GM18951 (cell line): ENCODE data around the gene ABHD3.
"Not testable (repeated sequence)": the region's sequence is repeated elsewhere in the genome, so short reads cannot be mapped to it uniquely, and the experiment has no call there.

Source experiments
- POLR2A ChIP-seq: IDR thresholded peaks from 4 replicates; pipeline ENCODE4 v1.6.1; 2011; ENCODE audit warnings: mild to moderate bottlenecking; ENCODE audit not compliant: insufficient read length, insufficient read depth; ENCODE audit errors: extremely low read depth
- in situ Hi-C: fragments of 300-500 bp; cut with MboI; formaldehyde crosslinking; loops from one replicate; pipeline ENCODE4 v1.12.0; 2022; ENCODE audit warnings: low sequenced_read_pairs, mixed read lengths, inconsistent platforms; ENCODE audit not compliant: unreplicated experiment

Gene ABHD3

DNA sequence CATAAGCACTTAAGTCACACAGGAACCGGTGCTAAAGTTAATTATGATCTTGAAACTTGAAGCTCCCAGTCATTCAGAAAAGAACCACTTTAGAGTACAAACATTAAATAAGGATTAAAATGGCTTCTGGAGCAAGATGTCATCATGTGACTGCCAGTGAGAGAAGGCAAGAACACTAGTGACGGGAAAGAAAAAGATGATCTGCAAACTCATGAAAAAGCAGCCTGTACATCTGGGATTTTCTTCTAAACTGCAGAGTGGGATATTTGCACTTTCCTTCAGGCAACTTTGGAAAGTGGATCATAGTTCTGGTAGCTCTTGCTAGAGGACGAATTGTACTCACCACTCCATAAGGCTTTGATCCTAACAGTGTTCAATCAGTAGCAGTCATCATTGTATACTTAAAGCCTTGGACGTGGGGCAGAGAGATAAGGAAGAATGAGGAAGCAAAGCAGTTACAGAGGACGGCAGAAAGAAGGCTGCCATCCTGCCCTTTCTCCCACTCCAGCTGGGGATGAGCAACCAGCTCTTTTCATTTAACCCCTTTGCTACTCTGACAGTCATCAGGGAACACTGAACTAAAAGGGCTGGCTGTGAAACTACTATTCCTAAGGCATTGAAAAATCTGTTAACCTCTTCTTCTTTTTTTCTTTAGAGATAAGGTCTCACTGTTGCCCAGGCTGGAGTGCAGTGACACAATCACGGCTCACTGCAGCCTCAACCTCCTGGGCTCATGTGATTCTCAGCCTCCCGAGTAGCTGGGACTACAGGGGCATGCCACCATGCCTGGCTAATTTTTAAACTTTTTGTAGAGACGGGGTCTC is 18.1 kb downstream of the ABHD3 start:
- TF ChIP-seq POLR2A: no peak
- in situ Hi-C loops: no loop called here

DNA sequence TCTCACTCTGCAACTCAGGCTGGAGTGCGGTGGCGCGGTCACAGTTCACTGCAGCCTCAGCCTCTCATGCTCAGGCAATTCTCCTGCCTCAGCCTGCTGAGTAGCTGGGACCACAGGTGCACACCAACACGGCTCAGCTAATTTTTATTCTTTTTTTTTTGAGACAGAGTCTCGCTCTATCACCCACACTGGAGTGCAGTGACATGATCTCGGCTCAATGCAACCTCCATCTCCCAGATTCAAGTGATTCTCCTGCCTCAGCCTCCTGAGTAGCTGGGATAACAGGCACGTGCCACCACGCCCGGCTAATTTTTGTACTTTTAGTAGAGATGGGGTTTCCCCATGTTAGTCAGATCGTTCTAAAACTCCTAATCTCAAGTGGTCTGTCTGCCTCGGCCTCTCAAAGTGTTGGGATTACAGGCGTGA is 19.0 kb downstream of the ABHD3 start:
- in situ Hi-C loops: not testable (repeated sequence)

DNA sequence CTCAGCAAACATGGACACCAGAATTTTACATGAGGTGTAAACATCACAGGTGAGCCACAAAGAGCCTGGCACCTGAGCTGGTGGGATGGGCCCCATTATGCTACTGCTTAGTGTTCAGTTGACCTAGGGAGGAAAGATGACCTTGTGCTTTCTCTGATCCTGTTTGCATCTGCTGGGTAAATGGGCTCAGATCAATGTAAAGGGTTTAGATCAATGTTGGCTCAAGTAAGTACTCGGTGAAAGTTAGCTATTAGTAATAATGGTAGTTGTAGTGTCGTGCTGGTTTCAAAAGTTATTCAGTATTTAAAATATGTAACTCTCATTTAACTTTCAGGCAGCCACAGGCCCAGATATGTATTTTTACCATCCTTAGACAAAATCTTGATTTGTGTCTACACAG is 19.8 kb downstream of the ABHD3 start:
- in situ Hi-C loops: no loop called here
- TF ChIP-seq POLR2A: no peak

DNA sequence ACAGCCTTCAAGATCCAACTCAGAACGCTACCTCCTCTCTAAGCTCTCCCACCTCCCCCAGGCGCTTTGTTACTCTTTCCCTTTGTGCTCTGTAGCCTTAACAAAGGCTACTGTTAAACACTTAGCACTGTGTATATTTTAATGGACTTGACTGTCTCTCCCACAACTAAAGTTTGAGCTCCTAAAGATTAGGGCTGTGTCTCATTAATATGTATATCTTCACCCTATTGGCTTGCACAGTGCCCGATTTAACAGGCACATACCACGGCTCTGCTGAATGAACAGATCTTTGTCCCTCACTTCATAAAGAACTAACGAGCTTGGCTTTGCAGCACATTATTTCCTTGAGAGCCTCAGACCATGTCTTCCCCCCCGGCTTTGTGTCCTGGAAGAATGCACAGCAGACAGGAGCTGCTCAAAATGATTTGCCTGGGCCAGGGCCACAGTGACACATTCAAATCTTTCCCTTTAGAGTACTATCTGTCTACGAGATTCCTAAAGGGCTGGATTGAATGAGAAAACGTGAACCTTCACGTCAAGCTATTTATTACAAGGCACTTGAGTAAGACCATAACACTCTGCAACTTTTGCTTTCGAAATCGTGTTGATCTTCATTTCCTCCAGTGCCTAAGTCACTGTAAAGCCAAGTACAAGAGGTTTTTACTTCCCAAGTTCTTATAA is 22.1 kb downstream of the ABHD3 start:
- TF ChIP-seq POLR2A: no peak
- in situ Hi-C loops: no loop called here

DNA sequence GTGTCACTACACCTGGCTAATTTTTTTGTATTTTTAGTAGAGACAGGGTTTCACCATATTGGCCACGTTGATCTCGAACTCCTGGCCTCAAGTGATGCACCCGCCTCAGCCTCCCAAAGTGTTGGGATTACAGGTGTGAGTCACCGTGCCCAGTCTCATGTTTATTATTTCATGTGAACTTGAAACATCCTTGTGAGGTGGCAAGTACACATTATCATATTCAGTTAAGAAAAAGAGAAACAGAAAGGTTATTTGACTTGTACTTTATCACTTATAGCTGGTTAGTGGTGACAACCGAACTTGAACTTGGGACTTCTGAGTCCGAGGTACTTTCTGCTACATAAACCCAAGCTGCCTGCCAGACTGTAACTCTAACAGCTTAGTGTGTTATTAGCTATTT is 24.4 kb downstream of the ABHD3 start:
- no peak for TF ChIP-seq POLR2A
- in situ Hi-C loops: no loop called here

DNA sequence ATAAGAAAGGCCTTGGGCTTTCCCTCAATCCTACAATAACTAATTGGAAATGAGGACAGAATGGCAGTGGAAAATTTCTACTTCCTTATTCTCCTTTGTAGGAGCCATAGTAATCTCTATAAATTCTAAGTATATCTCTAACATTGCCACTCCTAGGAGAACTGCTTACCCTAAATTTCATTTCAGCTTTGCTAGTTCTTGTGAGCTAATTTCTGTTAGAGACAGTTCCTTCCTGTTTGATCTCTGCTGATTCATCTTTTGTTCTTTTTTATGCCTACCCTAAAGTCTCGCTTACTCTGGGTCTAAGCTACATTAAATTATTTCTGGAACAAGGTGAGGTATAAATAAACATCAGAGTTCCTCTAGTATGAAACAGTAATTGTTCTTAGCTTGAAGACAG is 25.7 kb downstream of the ABHD3 start:
- in situ Hi-C loops: no loop called here
- TF ChIP-seq POLR2A: no peak

DNA sequence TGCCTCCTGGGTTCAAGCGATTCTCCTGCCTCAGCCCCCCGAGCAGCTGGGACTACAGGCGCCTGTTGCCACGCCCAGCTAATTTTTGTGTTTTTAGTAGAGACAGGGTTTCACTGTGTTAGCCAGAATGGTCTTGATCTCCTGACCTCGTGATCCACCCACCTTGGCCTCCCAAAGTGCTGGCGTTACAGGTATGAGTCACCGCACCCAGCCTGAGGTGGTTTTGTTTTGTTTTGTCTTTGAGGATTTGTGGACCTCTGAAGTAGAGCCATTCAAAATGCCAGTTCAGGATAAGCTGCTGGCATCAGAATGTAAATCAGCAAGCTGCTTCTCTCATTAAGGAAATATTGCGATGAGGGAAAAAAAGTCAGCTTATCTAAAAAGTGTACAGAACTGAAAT is 29.2 kb downstream of the ABHD3 start:
- in situ Hi-C loops: not testable (repeated sequence)

DNA sequence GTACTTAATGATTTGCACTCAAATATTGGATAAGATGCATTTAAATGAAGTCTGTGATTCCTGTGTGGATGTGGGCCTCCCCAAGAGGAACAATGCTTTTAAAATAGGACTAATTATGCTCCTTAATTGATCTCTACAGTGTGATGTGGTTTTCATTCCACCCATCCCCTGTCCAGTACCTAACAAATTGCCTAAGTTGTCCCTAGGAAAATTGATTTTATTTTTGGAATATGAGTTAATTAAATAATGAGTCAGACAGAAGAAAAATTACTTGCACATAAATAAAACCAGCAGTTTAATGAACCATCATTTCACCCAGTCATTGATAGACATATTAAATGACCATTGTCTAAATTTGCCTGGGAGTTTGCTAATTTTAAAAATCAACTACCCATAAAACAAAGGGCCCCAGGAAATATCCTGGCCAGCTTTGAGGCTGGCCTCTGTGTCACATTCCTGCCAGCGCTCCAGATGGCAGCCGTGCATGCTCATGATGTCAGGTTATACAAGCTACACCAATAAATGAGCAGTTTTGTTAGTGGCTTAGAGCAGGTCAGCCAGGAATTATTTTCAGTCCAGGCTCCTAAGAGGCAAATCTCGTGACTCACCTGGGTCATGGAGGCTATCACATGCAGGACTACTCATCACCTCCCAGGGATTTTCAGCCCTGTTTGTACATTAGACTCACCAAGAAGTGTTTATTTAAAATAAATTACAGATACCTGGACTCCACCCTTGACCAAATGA is 31.9 kb downstream of the ABHD3 start:
- in situ Hi-C loops: no loop called here
- TF ChIP-seq POLR2A: no peak

DNA sequence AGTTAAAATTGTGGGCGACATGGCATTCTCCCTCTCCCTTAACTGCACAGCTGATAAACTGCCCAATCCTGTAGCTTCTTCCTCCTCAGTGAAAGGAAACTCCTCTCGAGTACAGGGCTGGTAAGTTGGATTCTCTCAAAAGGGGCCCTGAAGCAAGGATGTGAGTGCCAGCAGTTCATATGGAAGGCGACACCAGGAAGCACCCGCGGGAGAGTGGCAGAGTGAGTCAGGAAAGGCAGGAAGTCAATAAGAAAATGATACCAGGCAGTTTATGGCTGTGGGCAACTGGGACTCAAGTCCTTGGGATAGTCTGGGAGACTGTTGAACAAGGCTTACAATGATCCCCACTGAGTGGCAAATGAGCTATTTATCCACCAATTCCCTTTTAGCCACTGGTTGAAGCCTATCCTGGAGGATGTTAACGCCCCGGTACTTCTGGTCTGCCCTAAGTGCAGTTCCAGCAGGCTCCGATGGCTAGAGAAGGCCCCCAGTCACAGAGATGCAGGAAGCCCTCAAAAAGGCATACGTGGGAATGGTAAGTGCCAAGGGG is 34.8 kb downstream of the ABHD3 start:
- in situ Hi-C loops: no loop called here
- no peak for TF ChIP-seq POLR2A

DNA sequence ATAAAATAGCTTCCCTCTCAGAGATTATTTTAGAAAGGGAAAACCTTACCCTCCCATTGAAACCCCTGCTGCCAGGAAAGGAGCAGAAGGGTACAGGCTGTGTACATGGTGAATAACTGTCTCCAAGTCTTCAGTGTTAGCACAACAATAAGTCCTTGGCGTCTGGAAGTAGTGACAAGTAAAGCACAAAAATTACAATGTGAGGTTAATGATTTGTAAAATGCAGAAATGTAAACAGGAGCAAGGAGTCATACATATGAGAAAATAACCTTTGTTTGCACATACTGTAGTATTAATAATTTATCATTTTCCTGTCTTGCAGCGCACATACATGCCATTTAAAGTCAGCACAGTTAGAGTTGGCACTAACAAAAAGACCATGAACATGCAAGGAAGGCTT is 40.5 kb downstream of the ABHD3 start:
- in situ Hi-C loops: no loop called here
- no peak for TF ChIP-seq POLR2A

DNA sequence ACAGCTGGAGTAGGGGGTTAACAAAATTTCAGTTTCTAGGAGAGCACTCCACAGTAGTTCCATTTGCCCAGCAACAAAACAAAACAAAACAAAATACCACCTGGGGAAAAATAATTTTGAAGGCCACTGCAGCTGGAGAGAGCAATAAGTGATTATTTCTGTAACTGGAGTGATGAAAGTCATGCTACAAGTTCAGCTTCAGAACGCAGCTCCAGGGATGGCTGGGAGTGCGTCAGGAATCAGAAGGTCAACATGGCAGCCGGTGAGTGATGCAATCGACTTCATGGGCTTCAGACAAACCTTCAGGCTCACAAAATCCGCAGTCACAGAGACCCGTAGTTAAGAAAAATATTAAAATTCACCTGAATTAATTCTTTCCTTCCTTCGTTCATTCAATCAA is 41.0 kb downstream of the ABHD3 start:
- no peak for TF ChIP-seq POLR2A
- in situ Hi-C loops: no loop called here

DNA sequence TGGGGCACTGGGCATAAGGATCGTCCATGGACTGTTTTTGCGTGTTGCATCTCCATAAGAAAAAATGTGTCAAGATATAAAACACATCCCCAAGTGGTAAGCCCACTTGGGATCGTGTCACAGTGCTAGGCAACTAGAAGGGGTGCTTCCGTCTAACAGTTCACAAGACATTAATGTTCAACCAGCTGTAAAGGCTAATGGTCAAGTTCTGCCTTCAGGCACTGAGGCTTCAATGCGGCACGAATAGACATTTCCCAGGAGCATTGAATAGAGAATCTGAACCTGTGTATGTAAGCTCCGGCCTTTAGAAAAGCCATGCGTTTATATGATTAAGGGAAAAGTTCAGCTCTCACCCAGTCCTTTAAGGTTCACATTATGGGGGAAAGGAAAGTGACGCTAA is 42.0 kb downstream of the ABHD3 start:
- TF ChIP-seq POLR2A: no peak

DNA sequence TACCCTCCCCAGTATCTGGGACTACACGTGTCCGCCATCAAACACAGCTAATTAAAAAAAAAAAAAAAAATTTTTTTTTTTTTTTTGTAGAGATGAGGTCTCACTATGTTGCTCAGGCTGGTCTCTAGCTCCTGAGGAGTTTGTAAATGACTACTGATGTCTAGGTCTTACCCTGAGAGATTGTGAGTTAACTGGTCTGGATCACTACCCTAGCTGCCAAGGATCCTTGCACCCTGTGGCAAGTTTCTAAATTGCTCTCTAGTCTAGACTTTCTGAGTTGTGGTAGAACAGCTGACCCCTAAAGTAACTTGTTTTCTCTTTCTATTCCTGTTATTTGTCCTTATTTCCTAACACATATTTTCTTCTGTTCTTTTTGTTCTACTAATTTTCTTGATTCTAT is 44.5 kb downstream of the ABHD3 start:
- in situ Hi-C loops: no loop called here
- TF ChIP-seq POLR2A: no peak

More for the DNA sequence above, 42.0 kb downstream of the ABHD3 start:
- in situ Hi-C loops: no loop called here
